Measurements from ENCODE around the gene SLC2A10.

SLC2A10 gene

GRCh38 chr20:46709055-46709458 is 392 bp upstream of the SLC2A10 start:
- Histone ChIP-seq H3K36me3 (ENCODE audit: control insufficient read depth, insufficient read depth, low read length) (no peaks in the 10 kb centered on the region), H3K9me3 (ENCODE audit: control insufficient read depth, insufficient read depth, low read length) (peaks cover 4% of the 10 kb centered on the region), H3K27me3 (ENCODE audit: control insufficient read depth, insufficient read depth, low read length) (no peaks in the 10 kb centered on the region), H3K4me1 (ENCODE audit: control insufficient read depth, insufficient read depth, low read length) (peaks cover 14% of the 10 kb centered on the region), H3K9ac (ENCODE audit: low read depth, low read length) (peak overlapping the region; percentile 29), H3K4me3 (ENCODE audit: low read depth, low read length) (peak overlapping the region; percentile 55)

GRCh38 chr20:46710153-46710913 is 884 bp downstream of the SLC2A10 start:
- H3K9me3 ChIP-seq (ENCODE audit: control insufficient read depth, insufficient read depth, low read length) = peaks cover 4% of the 10 kb centered on the region
- H3K4me3 ChIP-seq (ENCODE audit: low read depth, low read length) = peak overlapping the region; percentile 55
- no peaks in the 10 kb centered on the region for H3K36me3 ChIP-seq (ENCODE audit: control insufficient read depth, insufficient read depth, low read length)
- peaks cover 15% of the 10 kb centered on the region for H3K4me1 ChIP-seq (ENCODE audit: control insufficient read depth, insufficient read depth, low read length)
- H3K9ac ChIP-seq (ENCODE audit: low read depth, low read length) = peak overlapping the region; percentile 41
- no peaks in the 10 kb centered on the region for H3K27me3 ChIP-seq (ENCODE audit: control insufficient read depth, insufficient read depth, low read length)

- Histone ChIP-seq H3K9ac (ENCODE audit: low read depth, low read length) (no peak overlapping the region), H3K4me1 (ENCODE audit: control insufficient read depth, insufficient read depth, low read length) (peaks cover 19% of the 10 kb centered on the region), H3K27me3 (ENCODE audit: control insufficient read depth, insufficient read depth, low read length) (no peaks in the 10 kb centered on the region), H3K9me3 (ENCODE audit: control insufficient read depth, insufficient read depth, low read length) (no peaks in the 10 kb centered on the region), H3K36me3 (ENCODE audit: control insufficient read depth, insufficient read depth, low read length) (no peaks in the 10 kb centered on the region), H3K4me3 (ENCODE audit: low read depth, low read length) (no peak overlapping the region)
Measured at GRCh38 chr20:46712056-46712636, 2.7 kb downstream of the SLC2A10 start.

- no peak overlapping the region for H3K9ac ChIP-seq (ENCODE audit: low read depth, low read length)
- no peak overlapping the region for H3K4me3 ChIP-seq (ENCODE audit: low read depth, low read length)
- no peaks in the 10 kb centered on the region for H3K9me3 ChIP-seq (ENCODE audit: control insufficient read depth, insufficient read depth, low read length)
- no peaks in the 10 kb centered on the region for H3K27me3 ChIP-seq (ENCODE audit: control insufficient read depth, insufficient read depth, low read length)
- H3K4me1 ChIP-seq (ENCODE audit: control insufficient read depth, insufficient read depth, low read length) = peaks cover 12% of the 10 kb centered on the region
- no peaks in the 10 kb centered on the region for H3K36me3 ChIP-seq (ENCODE audit: control insufficient read depth, insufficient read depth, low read length)
Measured at GRCh38 chr20:46713957-46714834, 4.7 kb downstream of the SLC2A10 start.

GRCh38 chr20:46715292-46715756 is 5.9 kb downstream of the SLC2A10 start:
- H3K4me1 ChIP-seq (ENCODE audit: control insufficient read depth, insufficient read depth, low read length) = peaks cover 10% of the 10 kb centered on the region
- H3K27me3 ChIP-seq (ENCODE audit: control insufficient read depth, insufficient read depth, low read length) = no peaks in the 10 kb centered on the region
- H3K4me3 ChIP-seq (ENCODE audit: low read depth, low read length) = no peak overlapping the region
- no peak overlapping the region for H3K9ac ChIP-seq (ENCODE audit: low read depth, low read length)
- H3K9me3 ChIP-seq (ENCODE audit: control insufficient read depth, insufficient read depth, low read length) = no peaks in the 10 kb centered on the region
- H3K36me3 ChIP-seq (ENCODE audit: control insufficient read depth, insufficient read depth, low read length) = no peaks in the 10 kb centered on the region

- H3K9ac ChIP-seq (ENCODE audit: low read depth, low read length) = no peak overlapping the region
- no peaks in the 10 kb centered on the region for H3K9me3 ChIP-seq (ENCODE audit: control insufficient read depth, insufficient read depth, low read length)
Measured at GRCh38 chr20:46717818-46718541, 8.5 kb downstream of the SLC2A10 start.

GRCh38 chr20:46720019-46720418 is 10.6 kb downstream of the SLC2A10 start:
- H3K4me3 ChIP-seq (ENCODE audit: low read depth, low read length) = no peak overlapping the region
- H3K36me3 ChIP-seq (ENCODE audit: control insufficient read depth, insufficient read depth, low read length) = no peaks in the 10 kb centered on the region
- no peak overlapping the region for H3K9ac ChIP-seq (ENCODE audit: low read depth, low read length)
- no peaks in the 10 kb centered on the region for H3K9me3 ChIP-seq (ENCODE audit: control insufficient read depth, insufficient read depth, low read length)
- peaks cover 6% of the 10 kb centered on the region for H3K4me1 ChIP-seq (ENCODE audit: control insufficient read depth, insufficient read depth, low read length)
- H3K27me3 ChIP-seq (ENCODE audit: control insufficient read depth, insufficient read depth, low read length) = no peaks in the 10 kb centered on the region

More at GRCh38 chr20:46717818-46718541, 8.5 kb downstream of the SLC2A10 start:
- Histone ChIP-seq H3K27me3 (ENCODE audit: control insufficient read depth, insufficient read depth, low read length) (no peaks in the 10 kb centered on the region), H3K4me1 (ENCODE audit: control insufficient read depth, insufficient read depth, low read length) (peaks cover 8% of the 10 kb centered on the region), H3K36me3 (ENCODE audit: control insufficient read depth, insufficient read depth, low read length) (no peaks in the 10 kb centered on the region), H3K4me3 (ENCODE audit: low read depth, low read length) (no peak overlapping the region)

GRCh38 chr20:46720776-46721425 is 11.5 kb downstream of the SLC2A10 start:
- no peak overlapping the region for H3K9ac ChIP-seq (ENCODE audit: low read depth, low read length)
- H3K4me1 ChIP-seq (ENCODE audit: control insufficient read depth, insufficient read depth, low read length) = no peaks in the 10 kb centered on the region
- no peak overlapping the region for H3K4me3 ChIP-seq (ENCODE audit: low read depth, low read length)
- H3K9me3 ChIP-seq (ENCODE audit: control insufficient read depth, insufficient read depth, low read length) = no peaks in the 10 kb centered on the region
- H3K36me3 ChIP-seq (ENCODE audit: control insufficient read depth, insufficient read depth, low read length) = no peaks in the 10 kb centered on the region
- no peaks in the 10 kb centered on the region for H3K27me3 ChIP-seq (ENCODE audit: control insufficient read depth, insufficient read depth, low read length)

- H3K4me3 ChIP-seq (ENCODE audit: low read depth, low read length) = no peak overlapping the region
- no peaks in the 10 kb centered on the region for H3K9me3 ChIP-seq (ENCODE audit: control insufficient read depth, insufficient read depth, low read length)
- H3K36me3 ChIP-seq (ENCODE audit: control insufficient read depth, insufficient read depth, low read length) = no peaks in the 10 kb centered on the region
- no peak overlapping the region for H3K9ac ChIP-seq (ENCODE audit: low read depth, low read length)
- H3K4me1 ChIP-seq (ENCODE audit: control insufficient read depth, insufficient read depth, low read length) = no peaks in the 10 kb centered on the region
- H3K27me3 ChIP-seq (ENCODE audit: control insufficient read depth, insufficient read depth, low read length) = no peaks in the 10 kb centered on the region
Measured at GRCh38 chr20:46721476-46721875, 12.0 kb downstream of the SLC2A10 start.

- H3K27me3 ChIP-seq (ENCODE audit: control insufficient read depth, insufficient read depth, low read length) = no peaks in the 10 kb centered on the region
- no peak overlapping the region for H3K4me3 ChIP-seq (ENCODE audit: low read depth, low read length)
- no peaks in the 10 kb centered on the region for H3K9me3 ChIP-seq (ENCODE audit: control insufficient read depth, insufficient read depth, low read length)
- no peaks in the 10 kb centered on the region for H3K4me1 ChIP-seq (ENCODE audit: control insufficient read depth, insufficient read depth, low read length)
- no peak overlapping the region for H3K9ac ChIP-seq (ENCODE audit: low read depth, low read length)
- no peaks in the 10 kb centered on the region for H3K36me3 ChIP-seq (ENCODE audit: control insufficient read depth, insufficient read depth, low read length)
Measured at GRCh38 chr20:46722450-46722849, 13.0 kb downstream of the SLC2A10 start.

GRCh38 chr20:46723039-46723438 is 13.6 kb downstream of the SLC2A10 start:
- Histone ChIP-seq H3K4me3 (ENCODE audit: low read depth, low read length) (no peak overlapping the region), H3K9me3 (ENCODE audit: control insufficient read depth, insufficient read depth, low read length) (no peaks in the 10 kb centered on the region), H3K27me3 (ENCODE audit: control insufficient read depth, insufficient read depth, low read length) (no peaks in the 10 kb centered on the region), H3K9ac (ENCODE audit: low read depth, low read length) (no peak overlapping the region), H3K36me3 (ENCODE audit: control insufficient read depth, insufficient read depth, low read length) (no peaks in the 10 kb centered on the region), H3K4me1 (ENCODE audit: control insufficient read depth, insufficient read depth, low read length) (no peaks in the 10 kb centered on the region)

Data from iPS-15b (cell line).